Camera-type eye (tissue), 1 donor: ENCODE measurements around the gene PHF21B. TPM values are rescaled to one million over a fixed set of nuclear protein-coding genes. Genes with fewer than 3 reads are reported as not detected.

Source experiments
- total RNA-seq: library from RNA; depleted of rRNA; stranded (reverse); fragments of >200 nt; gene quantifications from one replicate; pipeline ENCODE4 v1.2.3, GENCODE V29; 2014

Gene PHF21B
- 13.1 TPM for total RNA-seq

GRCh38 chr22:45009606-45010531 is at the start of gene PHF21B:
Gene PHF21B (minus strand): TSS chr22:45010005. CDS start chr22:45009549, 456 bp downstream.

Other genes with a start within 250 kb of the PHF21B start
- gene NUP50, start 153.9 kb upstream of the PHF21B start, total RNA-seq: 65.0 TPM
- 35.2 TPM for gene KIAA0930, start 230.9 kb upstream of the PHF21B start, total RNA-seq